Measurements from ENCODE around the gene GP1BB. TPM values are rescaled to one million over a fixed set of nuclear protein-coding genes. Genes with fewer than 3 reads are reported as not detected.

GP1BB gene
- total RNA-seq, 3 donors from 2014 or later (not counting 1 experiment from before 2014, with no cell fraction given): 0.39 to 7.8 (median 4.2) TPM

- intact Hi-C loops (cut with micrococcal nuclease): no loop called here
- no peak for TF ChIP-seq CTCF (IDR thresholded peaks at IDR 0.05)
- DNase-seq (no peak), ATAC-seq (no peak)
- no peaks in the 10 kb centered on the region for H3K36me3 ChIP-seq (ENCODE audit: control insufficient read depth, insufficient read depth, low read length)
- H3K9me3 ChIP-seq (ENCODE audit: control insufficient read depth, insufficient read depth, low read length): no peaks in the 10 kb centered on the region
- peaks cover 36% of the 10 kb centered on the region for H3K27me3 ChIP-seq (ENCODE audit: control insufficient read depth, insufficient read depth, low read length)
- Mint-ChIP-seq H3K27ac (no peak overlapping the region), H3K36me3 (no peaks in the 10 kb centered on the region), H3K9me3 (no peaks in the 10 kb centered on the region), H3K4me3 (peak overlapping the region; percentile 78), H3K27me3 (ENCODE audit: low read depth in 2 of 2) (peaks cover 27 to 41% of the 10 kb centered on the region in 2 donors), H3K4me1 (peaks cover 0 to 22% of the 10 kb centered on the region in 2 donors)
- no peak overlapping the region for H3K27ac ChIP-seq (ENCODE audit: low read length)
- WGBS (ENCODE audit: insufficient coverage): 93% methylated on average over 26 of the region's 26 CpGs
- H3K4me3 ChIP-seq (ENCODE audit: low read length): no peak overlapping the region
- H3K4me1 ChIP-seq (ENCODE audit: control insufficient read depth, insufficient read depth, low read length): peaks cover 25% of the 10 kb centered on the region
These were observed 3.0 kb upstream of the GP1BB start for GRCh38 chr22:19720150-19720827.

- Mint-ChIP-seq H3K27me3 (ENCODE audit: low read depth in 2 of 2) (peaks cover 29 to 44% of the 10 kb centered on the region in 2 donors), H3K4me3 (no peak overlapping the region), H3K4me1 (peaks cover 0 to 23% of the 10 kb centered on the region in 2 donors), H3K9me3 (no peaks in the 10 kb centered on the region), H3K36me3 (no peaks in the 10 kb centered on the region), H3K27ac (no peak overlapping the region)
- DNase-seq (no peak), ATAC-seq (no peak)
- H3K4me3 ChIP-seq (ENCODE audit: low read length): no peak overlapping the region
- H3K27me3 ChIP-seq (ENCODE audit: control insufficient read depth, insufficient read depth, low read length): peaks cover 31% of the 10 kb centered on the region
- H3K9me3 ChIP-seq (ENCODE audit: control insufficient read depth, insufficient read depth, low read length): no peaks in the 10 kb centered on the region
- WGBS (ENCODE audit: insufficient coverage): 91% methylated on average over 2 of the region's 2 CpGs
- TF ChIP-seq CTCF (IDR thresholded peaks at IDR 0.05): no peak
- peaks cover 25% of the 10 kb centered on the region for H3K4me1 ChIP-seq (ENCODE audit: control insufficient read depth, insufficient read depth, low read length)
- intact Hi-C loops (cut with micrococcal nuclease): no loop called here
- no peak overlapping the region for H3K27ac ChIP-seq (ENCODE audit: low read length)
- no peaks in the 10 kb centered on the region for H3K36me3 ChIP-seq (ENCODE audit: control insufficient read depth, insufficient read depth, low read length)
These were observed 2.4 kb upstream of the GP1BB start for GRCh38 chr22:19720999-19721329.

GRCh38 chr22:19721330-19722177 lies 1.8 kb upstream of the GP1BB start:
- Histone ChIP-seq H3K4me3 (ENCODE audit: low read length) (no peak overlapping the region), H3K27me3 (ENCODE audit: control insufficient read depth, insufficient read depth, low read length) (peaks cover 28% of the 10 kb centered on the region), H3K4me1 (ENCODE audit: control insufficient read depth, insufficient read depth, low read length) (peaks cover 25% of the 10 kb centered on the region), H3K9me3 (ENCODE audit: control insufficient read depth, insufficient read depth, low read length) (no peaks in the 10 kb centered on the region), H3K36me3 (ENCODE audit: control insufficient read depth, insufficient read depth, low read length) (no peaks in the 10 kb centered on the region), H3K27ac (ENCODE audit: low read length) (no peak overlapping the region)
- ATAC-seq: no peak
- intact Hi-C loops (cut with micrococcal nuclease): no loop called here
- Mint-ChIP-seq H3K4me3 (no peak overlapping the region), H3K27ac (no peak overlapping the region), H3K27me3 (ENCODE audit: low read depth in 2 of 2) (peaks cover 29 to 44% of the 10 kb centered on the region in 2 donors), H3K36me3 (no peaks in the 10 kb centered on the region), H3K9me3 (no peaks in the 10 kb centered on the region), H3K4me1 (peaks cover 0 to 23% of the 10 kb centered on the region in 2 donors)
- 92% methylated on average over 41 of the region's 44 CpGs for WGBS (ENCODE audit: insufficient coverage)
- no peak for TF ChIP-seq CTCF (IDR thresholded peaks at IDR 0.05)
- DNase-seq: no peak
